ENCODE measurements around the gene GZMM.

The GZMM gene

DNA sequence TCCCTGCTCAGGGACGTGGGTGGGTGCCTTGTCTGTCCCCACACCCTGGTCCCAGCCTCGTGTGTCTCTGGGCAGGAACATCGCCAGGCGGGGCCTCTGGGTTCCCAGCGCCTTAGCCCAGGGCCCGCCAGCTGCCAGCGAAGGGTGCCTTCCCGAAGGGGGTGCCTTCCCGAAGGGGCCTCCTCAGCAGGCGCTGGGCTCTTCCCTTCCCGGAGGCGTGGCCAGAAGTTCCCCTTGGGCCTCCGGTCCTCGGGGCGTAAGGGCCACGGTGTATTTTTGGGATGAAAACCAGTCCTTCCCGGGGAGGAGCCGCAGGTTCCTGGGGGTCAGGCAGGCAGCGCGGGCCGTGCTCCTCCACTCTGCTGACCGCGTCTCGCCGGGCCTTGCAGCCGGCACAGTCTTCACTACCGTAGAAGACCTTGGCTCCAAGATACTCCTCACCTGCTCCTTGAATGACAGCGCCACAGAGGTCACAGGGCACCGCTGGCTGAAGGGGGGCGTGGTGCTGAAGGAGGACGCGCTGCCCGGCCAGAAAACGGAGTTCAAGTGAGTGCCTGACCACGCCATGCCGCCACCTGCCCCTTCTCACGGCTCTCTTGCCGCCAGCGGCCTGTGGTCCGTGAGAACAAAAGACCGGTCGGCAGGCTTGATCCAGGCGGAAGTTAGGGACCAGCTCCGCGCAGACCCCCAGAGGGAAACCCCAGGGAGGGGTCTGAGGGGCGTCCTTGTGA lies 35.4 kb downstream of the GZMM start:
- TF ChIP-seq, protein P1, sequence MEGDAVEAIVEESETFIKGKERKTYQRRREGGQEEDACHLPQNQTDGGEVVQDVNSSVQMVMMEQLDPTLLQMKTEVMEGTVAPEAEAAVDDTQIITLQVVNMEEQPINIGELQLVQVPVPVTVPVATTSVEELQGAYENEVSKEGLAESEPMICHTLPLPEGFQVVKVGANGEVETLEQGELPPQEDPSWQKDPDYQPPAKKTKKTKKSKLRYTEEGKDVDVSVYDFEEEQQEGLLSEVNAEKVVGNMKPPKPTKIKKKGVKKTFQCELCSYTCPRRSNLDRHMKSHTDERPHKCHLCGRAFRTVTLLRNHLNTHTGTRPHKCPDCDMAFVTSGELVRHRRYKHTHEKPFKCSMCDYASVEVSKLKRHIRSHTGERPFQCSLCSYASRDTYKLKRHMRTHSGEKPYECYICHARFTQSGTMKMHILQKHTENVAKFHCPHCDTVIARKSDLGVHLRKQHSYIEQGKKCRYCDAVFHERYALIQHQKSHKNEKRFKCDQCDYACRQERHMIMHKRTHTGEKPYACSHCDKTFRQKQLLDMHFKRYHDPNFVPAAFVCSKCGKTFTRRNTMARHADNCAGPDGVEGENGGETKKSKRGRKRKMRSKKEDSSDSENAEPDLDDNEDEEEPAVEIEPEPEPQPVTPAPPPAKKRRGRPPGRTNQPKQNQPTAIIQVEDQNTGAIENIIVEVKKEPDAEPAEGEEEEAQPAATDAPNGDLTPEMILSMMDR (IDR thresholded peaks at IDR 0.05; ENCODE audit: low read depth, low read length, missing control alignments) = no peak
- H3K4me3 ChIP-seq (replicated peaks; ENCODE audit: low read depth, low read length) = no peak overlapping the region
- no peak for DNase-seq (ENCODE audit: extremely low read depth, low read depth)

DNA sequence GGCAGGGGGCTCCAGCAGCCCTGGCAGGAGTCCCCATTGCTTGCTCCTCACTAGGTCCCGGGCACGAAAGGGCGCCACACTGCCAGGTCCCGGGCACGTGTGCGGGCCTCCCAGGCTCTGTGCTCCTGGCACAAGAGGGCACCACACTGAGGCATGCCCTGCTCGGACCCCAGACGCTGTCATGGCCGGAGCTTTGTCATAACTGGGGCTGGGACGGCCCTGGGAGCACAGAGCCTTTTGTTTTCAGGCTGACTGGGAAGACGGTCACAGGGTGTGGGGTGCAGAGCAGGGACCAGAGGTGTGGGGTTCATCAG lies 35.9 kb downstream of the GZMM start:
- DNase-seq (ENCODE audit: extremely low read depth, low read depth) = no peak
- no peak overlapping the region for H3K4me3 ChIP-seq (replicated peaks; ENCODE audit: low read depth, low read length)
- TF ChIP-seq, protein P1 (IDR thresholded peaks at IDR 0.05; ENCODE audit: low read depth, low read length, missing control alignments) = no peak

DNA sequence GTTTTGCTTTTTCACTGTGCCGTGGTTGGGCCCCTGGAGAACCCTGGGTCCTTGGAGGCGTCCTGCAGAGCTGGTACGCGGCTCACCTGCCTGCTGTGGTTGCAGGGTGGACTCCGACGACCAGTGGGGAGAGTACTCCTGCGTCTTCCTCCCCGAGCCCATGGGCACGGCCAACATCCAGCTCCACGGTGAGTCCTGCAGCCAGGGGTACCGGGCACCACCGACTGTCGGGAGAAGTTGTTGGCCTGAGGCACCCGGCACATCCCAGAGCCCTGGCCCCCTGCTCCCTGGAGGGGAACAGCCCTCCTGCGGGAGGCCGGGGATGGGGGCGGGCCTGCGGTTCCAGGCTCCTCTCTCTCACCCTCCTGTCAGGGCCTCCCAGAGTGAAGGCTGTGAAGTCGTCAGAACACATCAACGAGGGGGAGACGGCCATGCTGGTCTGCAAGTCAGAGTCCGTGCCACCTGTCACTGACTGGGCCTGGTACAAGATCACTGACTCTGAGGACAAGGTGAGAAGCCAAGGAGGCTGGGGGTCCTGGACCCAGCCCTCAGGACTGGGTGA lies 36.5 kb downstream of the GZMM start:
- DNase-seq (ENCODE audit: extremely low read depth, low read depth) = no peak
- TF ChIP-seq, protein P1 (IDR thresholded peaks at IDR 0.05; ENCODE audit: low read depth, low read length, missing control alignments) = no peak
- H3K4me3 ChIP-seq (replicated peaks; ENCODE audit: low read depth, low read length) = no peak overlapping the region

DNA sequence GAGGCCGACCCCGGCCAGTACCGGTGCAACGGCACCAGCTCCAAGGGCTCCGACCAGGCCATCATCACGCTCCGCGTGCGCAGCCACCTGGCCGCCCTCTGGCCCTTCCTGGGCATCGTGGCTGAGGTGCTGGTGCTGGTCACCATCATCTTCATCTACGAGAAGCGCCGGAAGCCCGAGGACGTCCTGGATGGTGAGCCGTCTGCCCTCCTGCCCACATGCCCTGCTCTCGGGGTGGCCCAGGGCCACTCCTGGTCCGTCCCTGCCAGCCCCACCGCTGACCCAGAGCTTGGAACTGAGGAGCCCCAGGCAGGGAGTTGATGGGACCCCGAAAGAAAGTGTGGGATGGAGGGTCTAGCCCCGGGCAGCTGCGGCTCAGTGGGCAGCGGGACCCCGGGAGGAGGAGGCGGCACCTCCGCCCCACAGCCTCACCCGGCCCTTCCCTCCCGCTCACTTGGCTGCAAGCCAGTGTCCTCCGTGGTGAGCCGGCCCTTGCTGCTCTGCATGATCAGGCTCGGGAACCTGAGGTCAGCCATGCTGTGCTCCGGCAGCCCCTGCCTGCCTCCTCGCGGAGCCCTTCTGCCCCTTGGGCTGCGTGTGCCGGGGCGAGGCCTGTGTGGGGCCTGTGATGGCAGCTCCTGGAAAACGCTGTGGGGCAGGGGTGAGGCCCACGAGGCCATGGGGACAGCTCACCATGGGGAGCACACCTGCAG lies 37.7 kb downstream of the GZMM start:
- no peak overlapping the region for H3K4me3 ChIP-seq (replicated peaks; ENCODE audit: low read depth, low read length)
- DNase-seq (ENCODE audit: extremely low read depth, low read depth) = no peak
- TF ChIP-seq, protein P1 (IDR thresholded peaks at IDR 0.05; ENCODE audit: low read depth, low read length, missing control alignments) = no peak

DNA sequence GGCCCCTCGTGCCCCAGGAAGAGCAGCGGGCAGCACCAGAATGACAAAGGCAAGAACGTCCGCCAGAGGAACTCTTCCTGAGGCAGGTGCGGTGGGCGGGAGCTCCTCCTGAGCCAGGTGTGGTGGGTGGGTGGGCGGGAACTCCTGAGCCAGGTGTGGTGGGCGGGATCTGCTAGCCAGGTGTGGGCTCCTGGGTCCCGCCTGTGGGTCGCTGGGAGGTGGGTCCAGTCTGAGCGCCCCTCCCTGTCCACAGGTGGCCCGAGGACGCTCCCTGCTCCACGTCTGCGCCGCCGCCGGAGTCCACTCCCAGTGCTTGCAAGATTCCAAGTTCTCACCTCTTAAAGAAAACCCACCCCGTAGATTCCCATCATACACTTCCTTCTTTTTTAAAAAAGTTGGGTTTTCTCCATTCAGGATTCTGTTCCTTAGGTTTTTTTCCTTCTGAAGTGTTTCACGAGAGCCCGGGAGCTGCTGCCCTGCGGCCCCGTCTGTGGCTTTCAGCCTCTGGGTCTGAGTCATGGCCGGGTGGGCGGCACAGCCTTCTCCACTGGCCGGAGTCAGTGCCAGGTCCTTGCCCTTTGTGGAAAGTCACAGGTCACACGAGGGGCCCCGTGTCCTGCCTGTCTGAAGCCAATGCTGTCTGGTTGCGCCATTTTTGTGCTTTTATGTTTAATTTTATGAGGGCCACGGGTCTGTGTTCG lies 38.8 kb downstream of the GZMM start:
- TF ChIP-seq, protein P1 (IDR thresholded peaks at IDR 0.05; ENCODE audit: low read depth, low read length, missing control alignments) = no peak
- no peak overlapping the region for H3K4me3 ChIP-seq (replicated peaks; ENCODE audit: low read depth, low read length)
- DNase-seq (ENCODE audit: extremely low read depth, low read depth) = no peak

DNA sequence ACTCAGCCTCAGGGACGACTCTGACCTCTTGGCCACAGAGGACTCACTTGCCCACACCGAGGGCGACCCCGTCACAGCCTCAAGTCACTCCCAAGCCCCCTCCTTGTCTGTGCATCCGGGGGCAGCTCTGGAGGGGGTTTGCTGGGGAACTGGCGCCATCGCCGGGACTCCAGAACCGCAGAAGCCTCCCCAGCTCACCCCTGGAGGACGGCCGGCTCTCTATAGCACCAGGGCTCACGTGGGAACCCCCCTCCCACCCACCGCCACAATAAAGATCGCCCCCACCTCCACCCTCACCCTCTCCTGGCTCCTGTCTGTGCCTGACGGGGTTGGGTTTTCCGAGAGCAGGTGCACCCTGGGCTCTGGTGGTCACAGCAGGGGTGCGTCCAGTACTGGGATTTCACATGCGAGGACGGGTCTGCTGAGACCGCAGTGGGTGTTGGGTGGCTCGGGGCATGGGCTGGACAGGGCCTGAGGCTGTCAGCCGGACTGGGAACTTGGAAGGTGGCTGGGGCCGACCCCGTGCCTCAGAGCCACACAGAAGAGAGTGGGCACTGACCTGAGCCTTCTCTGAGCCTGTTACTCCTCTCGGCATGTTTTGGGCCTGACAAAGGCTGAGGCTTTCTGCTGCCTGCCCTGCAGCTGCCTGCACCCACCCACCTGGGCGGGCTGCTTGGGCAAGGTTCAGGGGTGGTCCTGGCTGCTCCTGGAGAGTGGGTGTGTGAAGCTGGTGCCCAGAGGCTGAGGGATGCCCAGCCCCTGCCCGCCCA lies 39.5 kb downstream of the GZMM start:
- H3K4me3 ChIP-seq (replicated peaks; ENCODE audit: low read depth, low read length) = no peak overlapping the region
- TF ChIP-seq, protein P1 (IDR thresholded peaks at IDR 0.05; ENCODE audit: low read depth, low read length, missing control alignments) = no peak
- DNase-seq (ENCODE audit: extremely low read depth, low read depth) = no peak

Data from HFF-Myc (cell line).